ENCODE results near the gene HAAO.

DNA sequence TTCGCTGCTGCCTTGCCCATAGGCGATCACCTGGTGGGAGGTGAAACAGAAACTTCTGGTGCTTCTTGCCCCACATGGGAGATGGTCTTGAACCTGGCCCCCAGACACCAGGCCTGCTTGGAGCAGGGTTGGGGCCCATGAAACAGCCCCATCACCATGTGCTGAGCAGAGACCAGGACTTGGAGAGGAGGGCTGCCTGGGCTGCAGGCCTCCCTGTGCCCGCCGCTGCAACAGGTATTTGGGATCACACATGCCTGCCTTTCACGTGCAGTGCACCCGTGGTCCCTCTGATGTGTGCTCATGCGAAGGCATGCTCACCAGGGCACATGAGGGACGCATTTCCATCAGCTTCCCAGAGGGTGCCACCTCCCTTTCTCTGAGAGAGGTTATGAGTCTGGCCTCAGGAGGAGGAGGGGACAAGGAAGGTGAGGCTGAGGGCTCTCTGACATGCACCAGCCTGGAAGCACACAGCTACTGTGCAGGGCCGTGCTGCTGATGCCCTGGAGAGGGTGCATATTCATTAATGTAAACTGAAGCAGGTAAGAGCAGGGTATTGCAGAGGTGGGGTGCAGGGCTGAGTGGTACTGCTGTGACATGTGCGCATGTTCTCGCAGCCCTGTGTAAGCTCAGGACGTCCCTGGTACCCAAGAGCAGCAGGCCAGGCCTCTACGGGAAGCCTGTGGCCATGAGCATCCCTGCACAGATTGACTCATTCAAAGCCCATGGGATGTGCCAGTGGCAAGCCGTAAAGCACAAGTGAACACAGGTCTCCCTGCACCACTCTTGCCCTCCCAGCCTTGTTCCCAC is 24.3 kb downstream of the HAAO start:
- TF ChIP-seq, protein P1, sequence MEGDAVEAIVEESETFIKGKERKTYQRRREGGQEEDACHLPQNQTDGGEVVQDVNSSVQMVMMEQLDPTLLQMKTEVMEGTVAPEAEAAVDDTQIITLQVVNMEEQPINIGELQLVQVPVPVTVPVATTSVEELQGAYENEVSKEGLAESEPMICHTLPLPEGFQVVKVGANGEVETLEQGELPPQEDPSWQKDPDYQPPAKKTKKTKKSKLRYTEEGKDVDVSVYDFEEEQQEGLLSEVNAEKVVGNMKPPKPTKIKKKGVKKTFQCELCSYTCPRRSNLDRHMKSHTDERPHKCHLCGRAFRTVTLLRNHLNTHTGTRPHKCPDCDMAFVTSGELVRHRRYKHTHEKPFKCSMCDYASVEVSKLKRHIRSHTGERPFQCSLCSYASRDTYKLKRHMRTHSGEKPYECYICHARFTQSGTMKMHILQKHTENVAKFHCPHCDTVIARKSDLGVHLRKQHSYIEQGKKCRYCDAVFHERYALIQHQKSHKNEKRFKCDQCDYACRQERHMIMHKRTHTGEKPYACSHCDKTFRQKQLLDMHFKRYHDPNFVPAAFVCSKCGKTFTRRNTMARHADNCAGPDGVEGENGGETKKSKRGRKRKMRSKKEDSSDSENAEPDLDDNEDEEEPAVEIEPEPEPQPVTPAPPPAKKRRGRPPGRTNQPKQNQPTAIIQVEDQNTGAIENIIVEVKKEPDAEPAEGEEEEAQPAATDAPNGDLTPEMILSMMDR (IDR thresholded peaks at IDR 0.05) = no peak
- TF ChIP-seq ZFX (IDR thresholded peaks at IDR 0.05; ENCODE audit: borderline replicate concordance) = no peak
